ENCODE measurements around the gene POPDC2.
"Not testable (repeated sequence)": the region's sequence is repeated elsewhere in the genome, so short reads cannot be mapped to it uniquely, and the experiment has no call there.

Gene POPDC2

GRCh38 chr3:119660474-119661440, at the start of gene POPDC2:
Gene POPDC2 (minus strand): TSS chr3:119660589. CDS start chr3:119660423, 166 bp downstream.
- no peak for DNase-seq

- DNase-seq, result no peak
Observed at GRCh38 chr3:119703820-119704531, 43.6 kb upstream of the POPDC2 start.

GRCh38 chr3:119702530-119703527, 42.4 kb upstream of the POPDC2 start, which contains the start of gene CFAP91:
Gene CFAP91 (plus strand): TSS chr3:119703022. CDS start chr3:119703099, 77 bp downstream.
- DNase-seq, result peak; percentile 76

GRCh38 chr3:119700920-119701734, 40.7 kb upstream of the POPDC2 start:
- DNase-seq, result no peak

- DNase-seq, result no peak
Observed at GRCh38 chr3:119700269-119700919, 40.0 kb upstream of the POPDC2 start.

- DNase-seq, result no peak
Observed at GRCh38 chr3:119697394-119697793, 37.0 kb upstream of the POPDC2 start.

GRCh38 chr3:119695480-119695879, 35.1 kb upstream of the POPDC2 start:
- DNase-seq, result no peak

GRCh38 chr3:119690043-119690656, 29.8 kb upstream of the POPDC2 start:
- no peak for DNase-seq

GRCh38 chr3:119683421-119683820, 23.0 kb upstream of the POPDC2 start:
- no peak for DNase-seq

- DNase-seq, result no peak
Observed at GRCh38 chr3:119681279-119681678, 20.9 kb upstream of the POPDC2 start.

- no peak for DNase-seq
Observed at GRCh38 chr3:119679874-119680273, 19.5 kb upstream of the POPDC2 start.

- not testable (repeated sequence) for DNase-seq
Observed at GRCh38 chr3:119678209-119678608, 17.8 kb upstream of the POPDC2 start.

- DNase-seq, result no peak
Observed at GRCh38 chr3:119677641-119677934, 17.2 kb upstream of the POPDC2 start.

GRCh38 chr3:119676771-119677640, 16.6 kb upstream of the POPDC2 start, which contains the start of gene COX17:
Gene COX17 (minus strand): TSS chr3:119677406. CDS start chr3:119677310, 96 bp downstream.
- peak; percentile 94 for DNase-seq

- DNase-seq, result no peak
Observed at GRCh38 chr3:119676020-119676419, 15.6 kb upstream of the POPDC2 start.

- DNase-seq, result no peak
Observed at GRCh38 chr3:119675188-119675874, 14.9 kb upstream of the POPDC2 start.

- no peak for DNase-seq
Observed at GRCh38 chr3:119673875-119674274, 13.5 kb upstream of the POPDC2 start.

GRCh38 chr3:119672776-119673175, 12.4 kb upstream of the POPDC2 start:
- no peak for DNase-seq
